ENCODE data around the gene LSM8. TPM values are rescaled to one million over a fixed set of nuclear protein-coding genes. Genes with fewer than 3 reads are reported as not detected.

The LSM8 gene
- total and polyA plus RNA-seq, 2 donors (not counting 3 experiments of a cell fraction or from before 2014, with no cell fraction given) = 26.8 to 34.1 TPM

- Histone ChIP-seq H3K4me1 (ENCODE audit: control insufficient read depth, extremely low read depth, insufficient read depth, low read length) (no peaks in the 10 kb centered on the region), H3K79me2 (ENCODE audit: control insufficient read depth, insufficient read depth, low read length) (no peaks in the 10 kb centered on the region), H3K4me2 (ENCODE audit: insufficient read depth, low read length) (no peak overlapping the region), H3K36me3 (ENCODE audit: control insufficient read depth in 2 of 2, extremely low read depth in 1 of 2, insufficient read depth in 2 of 2, low read length in 2 of 2) (no peaks in the 10 kb centered on the region), H3K4me3 (replicated peaks in 1 of 3; ENCODE audit: insufficient read depth in 1 of 3, low read depth in 1 of 3, low read length in 3 of 3) (no peak overlapping the region), H3K9me1 (replicated peaks; ENCODE audit: control insufficient read depth, extremely low read depth, insufficient read depth, low read length) (no peaks in the 10 kb centered on the region), H3K27me3 (ENCODE audit: control insufficient read depth in 2 of 2, insufficient read depth in 2 of 2, low read length in 2 of 2) (peaks cover 0 to 6% of the 10 kb centered on the region in 2 experiments), H4K20me1 (replicated peaks; ENCODE audit: control insufficient read depth, extremely low read depth, insufficient read depth, low read length) (no peaks in the 10 kb centered on the region), H3K9me3 (replicated peaks; ENCODE audit: control insufficient read depth, insufficient read depth, low read length) (no peaks in the 10 kb centered on the region), H2AFZ (ENCODE audit: low read depth, low read length) (no peak overlapping the region), H3K27ac (ENCODE audit: insufficient read depth, low read depth, low read length) (no peak overlapping the region), H3K9ac (replicated peaks; ENCODE audit: extremely low read depth, insufficient read depth, low read length) (no peak overlapping the region)
- POLR2A ChIA-PET = no interaction called here
- no peak for FAIRE-seq
- no peak for DNase-seq (ENCODE audit: low read depth, low spot score)
- intact Hi-C loops (cut with micrococcal nuclease) = no loop called here
- TF ChIP-seq GATA2 (IDR thresholded peaks at IDR 0.05; ENCODE audit: insufficient read depth, insufficient read length, low read depth, low read length) = no peak
- TF ChIP-seq MYC (IDR thresholded peaks at IDR 0.05; ENCODE audit: low read depth, low read length) = no peak
- TF ChIP-seq FOS (IDR thresholded peaks at IDR 0.05; ENCODE audit: borderline replicate concordance, insufficient read depth, low read length) = no peak
- no peak for TF ChIP-seq EZH2 (IDR thresholded peaks at IDR 0.05; ENCODE audit: borderline replicate concordance, low read depth, low read length, severe bottlenecking)
- no peak for TF ChIP-seq JUN (IDR thresholded peaks at IDR 0.05; ENCODE audit: borderline replicate concordance, insufficient read depth, insufficient read length, low read depth)
- TF ChIP-seq POLR2AphosphoS5 (IDR thresholded peaks at IDR 0.05; ENCODE audit: insufficient read depth, low read depth, low read length) = no peak
- no peak for TF ChIP-seq CTCF (IDR thresholded peaks at IDR 0.05; ENCODE audit: extremely low read depth in 1 of 2, insufficient read depth in 1 of 2, low read depth in 1 of 2, low read length in 2 of 2)
- no peak for TF ChIP-seq MAX (IDR thresholded peaks at IDR 0.05; ENCODE audit: insufficient read depth, insufficient read length)
- no peak for TF ChIP-seq POLR2A (IDR thresholded peaks at IDR 0.05; ENCODE audit: low read depth, low read length)
- BruUV-seq (replicated peaks) = no TSS peak
- dilution Hi-C loops (cut with MboI; ENCODE audit: extremely low pct_ligation_motif_present, low sequenced_read_pairs) = no loop called here
- CTCF ChIA-PET = no interaction called here
Measured at GRCh38 chr7:118149394-118149793, 34.6 kb upstream of the LSM8 start.
